ENCODE results near the gene PDCL3. TPM values are rescaled to one million over a fixed set of nuclear protein-coding genes. Genes with fewer than 3 reads are reported as not detected.

PDCL3 gene
- total RNA-seq, 1 donor from 2014 or later = 23.9 TPM

DNA sequence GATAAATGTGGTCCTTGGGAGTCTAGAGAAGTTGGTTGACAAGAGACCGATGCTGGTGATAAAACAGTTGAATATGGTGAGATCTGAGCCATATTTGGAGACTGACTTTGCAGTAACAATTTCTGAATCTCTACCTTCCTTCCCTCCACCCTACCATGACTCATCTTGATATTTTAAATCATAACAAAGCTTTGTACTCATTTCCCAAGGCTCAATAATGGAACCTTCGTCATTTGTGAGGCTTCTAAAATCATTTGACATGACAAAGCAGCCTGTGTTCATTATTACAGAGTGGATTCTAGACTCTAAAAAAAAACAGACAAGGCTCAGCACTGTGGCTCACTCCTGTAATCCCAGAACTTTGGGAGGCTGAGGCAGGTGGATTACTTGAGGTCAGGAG, 38.5 kb upstream of the PDCL3 start:
- DNase-seq (ENCODE audit: low read depth) = no peak
- Histone ChIP-seq H3K36me3 (ENCODE audit: control insufficient read depth, insufficient read depth, low read length) (no peaks in the 10 kb centered on the region), H3K27me3 (ENCODE audit: control insufficient read depth, insufficient read depth, low read length) (no peaks in the 10 kb centered on the region), H3K4me3 (ENCODE audit: low read depth, low read length) (no peak overlapping the region)
- no peak for TF ChIP-seq CTCF (IDR thresholded peaks at IDR 0.05; ENCODE audit: insufficient read depth, low read length, poor library complexity, severe bottlenecking)

GRCh38 chr2:100526868-100527267, 35.9 kb upstream of the PDCL3 start:
- no peak for TF ChIP-seq CTCF (IDR thresholded peaks at IDR 0.05; ENCODE audit: insufficient read depth, low read length, poor library complexity, severe bottlenecking)
- no peaks in the 10 kb centered on the region for H3K36me3 ChIP-seq (ENCODE audit: control insufficient read depth, insufficient read depth, low read length)
- H3K27me3 ChIP-seq (ENCODE audit: control insufficient read depth, insufficient read depth, low read length) = no peaks in the 10 kb centered on the region
- H3K4me3 ChIP-seq (ENCODE audit: low read depth, low read length) = no peak overlapping the region
- DNase-seq (ENCODE audit: low read depth) = no peak

- DNase-seq (ENCODE audit: low read depth) = no peak
- Histone ChIP-seq H3K36me3 (ENCODE audit: control insufficient read depth, insufficient read depth, low read length) (no peaks in the 10 kb centered on the region), H3K4me3 (ENCODE audit: low read depth, low read length) (no peak overlapping the region), H3K27me3 (ENCODE audit: control insufficient read depth, insufficient read depth, low read length) (no peaks in the 10 kb centered on the region)
- TF ChIP-seq CTCF (IDR thresholded peaks at IDR 0.05; ENCODE audit: insufficient read depth, low read length, poor library complexity, severe bottlenecking) = no peak
These were observed 35.3 kb upstream of the PDCL3 start for GRCh38 chr2:100527440-100528015.

DNA sequence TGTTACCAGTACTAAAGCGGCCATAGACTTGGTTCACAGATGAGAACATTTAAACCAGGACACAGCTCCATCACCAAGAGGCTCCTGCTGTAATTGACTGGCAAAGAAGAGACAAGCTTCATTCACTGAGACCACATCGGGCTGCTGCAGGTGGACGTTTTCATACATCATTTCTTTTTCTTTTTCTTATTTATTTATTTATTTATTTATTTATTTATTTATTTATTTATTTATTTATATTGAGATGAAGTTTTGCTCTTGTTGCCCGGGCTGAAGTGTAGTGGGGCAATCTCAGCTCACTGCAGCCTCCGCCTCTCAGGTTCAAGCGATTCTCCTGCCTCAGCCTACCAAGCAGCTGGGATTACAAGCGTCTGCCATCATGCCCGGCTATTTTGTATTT, 33.6 kb upstream of the PDCL3 start:
- H3K4me3 ChIP-seq (ENCODE audit: low read depth, low read length) = no peak overlapping the region
- DNase-seq (ENCODE audit: low read depth) = no peak
- no peaks in the 10 kb centered on the region for H3K27me3 ChIP-seq (ENCODE audit: control insufficient read depth, insufficient read depth, low read length)
- H3K36me3 ChIP-seq (ENCODE audit: control insufficient read depth, insufficient read depth, low read length) = no peaks in the 10 kb centered on the region
- TF ChIP-seq CTCF (IDR thresholded peaks at IDR 0.05; ENCODE audit: insufficient read depth, low read length, poor library complexity, severe bottlenecking) = no peak

GRCh38 chr2:100529900-100530299, 32.9 kb upstream of the PDCL3 start:
- no peak for DNase-seq (ENCODE audit: low read depth)
- no peak for TF ChIP-seq CTCF (IDR thresholded peaks at IDR 0.05; ENCODE audit: insufficient read depth, low read length, poor library complexity, severe bottlenecking)

GRCh38 chr2:100535855-100536254, 26.9 kb upstream of the PDCL3 start:
- H3K36me3 ChIP-seq (ENCODE audit: control insufficient read depth, insufficient read depth, low read length) = no peaks in the 10 kb centered on the region
- no peak for TF ChIP-seq CTCF (IDR thresholded peaks at IDR 0.05; ENCODE audit: insufficient read depth, low read length, poor library complexity, severe bottlenecking)
- no peaks in the 10 kb centered on the region for H3K27me3 ChIP-seq (ENCODE audit: control insufficient read depth, insufficient read depth, low read length)
- H3K4me3 ChIP-seq (ENCODE audit: low read depth, low read length) = no peak overlapping the region
- DNase-seq (ENCODE audit: low read depth) = no peak

More at GRCh38 chr2:100529900-100530299, 32.9 kb upstream of the PDCL3 start:
- Histone ChIP-seq H3K27me3 (ENCODE audit: control insufficient read depth, insufficient read depth, low read length) (no peaks in the 10 kb centered on the region), H3K4me3 (ENCODE audit: low read depth, low read length) (no peak overlapping the region), H3K36me3 (ENCODE audit: control insufficient read depth, insufficient read depth, low read length) (no peaks in the 10 kb centered on the region)

Measured in kidney epithelial cell (primary cell).